Testis (tissue), 3 donors: ENCODE results near the gene TMEM106C. TPM values are rescaled to one million over a fixed set of nuclear protein-coding genes. Genes with fewer than 3 reads are reported as not detected.

Source experiments
- DNase-seq: peaks from one replicate; pipeline ENCODE4 v3.0.0-alpha.2; 2019
- H3K27ac ChIP-seq, 2 donors: fragments of 200-600 bp; sonication (generic); one replicate each; pipeline ENCODE4 v1.5.1; 2019
- H3K27me3 ChIP-seq: fragments of 200-600 bp; sonication (generic); one replicate; pipeline ENCODE4 v1.5.1; 2019
- H3K36me3 ChIP-seq: fragments of 200-600 bp; sonication (generic); one replicate; pipeline ENCODE4 v1.5.1; 2017; ENCODE audit warnings: low read depth; ENCODE audit errors: missing control alignments
- H3K4me1 ChIP-seq: fragments of 200-600 bp; sonication (generic); one replicate; pipeline ENCODE4 v1.5.1; 2019
- H3K4me3 ChIP-seq, 2 donors: fragments of 200-600 bp; sonication (generic); one replicate each; pipeline ENCODE4 v1.5.1; 2017 to 2019
- H3K9me3 ChIP-seq: fragments of 200-600 bp; sonication (generic); one replicate; pipeline ENCODE4 v1.5.1; 2017
- POLR2A ChIP-seq: fragments of 450-650 bp; IDR thresholded peaks from one replicate; pipeline ENCODE4 v1.6.1; 2017; ENCODE audit warnings: antibody characterized with exemption, mild to moderate bottlenecking, moderate library complexity
- WGBS, 2 donors: methylation state at CpG; one replicate each; pipeline ENCODE4 v1.1.5; 2018; 5-methylcytosine and 5-hydroxymethylcytosine counted together
- intact Hi-C: fragments of 100-400 bp; cut with DNase I; formaldehyde crosslinking; loops from one replicate; pipeline ENCODE4 v1.15.1; 2023; ENCODE audit warnings: low total_unique reads
- polyA plus RNA-seq: library from polyadenylated mRNA; stranded (reverse); fragments of 350-450 nt; fragmentation: Illumina TruSeq; extraction: RNeasy Lipid Tissue Mini Kit (QIAGEN cat#74804); gene quantifications from one replicate; pipeline ENCODE4 v1.2.3, GENCODE V29; 2014; ENCODE audit warnings: low read depth, low replicate concordance; ENCODE audit not compliant: insufficient read depth
- total RNA-seq, 2 donors: library from RNA; depleted of rRNA; stranded (reverse); fragments of >200 nt; gene quantifications; one replicate each; pipeline ENCODE4 v1.2.3, GENCODE V29; 2016
- TF ChIP-seq, protein P1 (sequence below), 3 experiments: fragments of 450-650 bp in 2 of 3; fragments of 200-600 bp in 1 of 3; sonication (generic) in 1 of 3; IDR thresholded peaks; one replicate each; pipeline ENCODE4 v1.5.1; 2016 to 2019; ENCODE audit warnings: antibody characterized with exemption in 3 of 3, mild to moderate bottlenecking in 2 of 3, moderate library complexity in 1 of 3

TMEM106C gene
- total and polyA plus RNA-seq, 3 donors from 2014 or later = 63.5 to 132 (median 91.1) TPM

DNA sequence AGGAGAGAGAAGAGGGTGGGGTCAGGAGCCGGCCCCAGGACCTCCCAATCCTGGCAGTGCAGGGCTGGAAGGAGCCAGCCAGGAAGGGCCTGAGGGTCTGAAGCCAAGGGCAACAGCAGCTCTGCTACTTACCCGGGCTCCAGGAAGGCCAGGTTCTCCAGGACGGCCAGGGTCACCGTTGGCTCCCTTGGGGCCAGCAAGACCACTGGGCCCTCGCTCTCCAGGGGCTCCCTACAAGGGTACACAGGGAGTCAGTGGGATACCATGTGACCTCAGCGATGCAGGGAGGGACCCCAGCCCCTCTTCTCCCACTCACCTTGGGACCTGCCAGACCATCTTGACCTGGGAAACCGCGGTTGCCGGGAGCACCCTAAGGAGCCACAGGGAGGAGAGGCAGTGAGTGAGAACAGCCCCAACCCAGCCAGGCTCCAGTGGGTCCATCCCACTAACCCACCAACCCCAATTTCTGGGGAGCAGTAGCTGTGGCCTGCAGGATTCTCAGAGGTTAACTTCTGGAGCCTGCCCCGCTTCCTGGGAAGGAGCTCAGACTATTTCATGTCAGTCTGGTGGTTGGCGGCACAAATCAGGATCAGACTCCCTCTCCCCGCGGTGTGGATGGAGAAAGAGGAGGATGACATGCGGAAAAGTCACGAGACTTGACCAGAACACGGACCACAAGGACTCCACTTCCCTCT, 22.3 kb downstream of the TMEM106C start:
- Histone ChIP-seq H3K36me3 (no peaks in the 10 kb centered on the region), H3K4me1 (peaks cover 5% of the 10 kb centered on the region), H3K4me3 (no peak overlapping the region), H3K9me3 (no peaks in the 10 kb centered on the region), H3K27ac (no peak overlapping the region), H3K27me3 (no peaks in the 10 kb centered on the region)
- TF ChIP-seq, protein P1, sequence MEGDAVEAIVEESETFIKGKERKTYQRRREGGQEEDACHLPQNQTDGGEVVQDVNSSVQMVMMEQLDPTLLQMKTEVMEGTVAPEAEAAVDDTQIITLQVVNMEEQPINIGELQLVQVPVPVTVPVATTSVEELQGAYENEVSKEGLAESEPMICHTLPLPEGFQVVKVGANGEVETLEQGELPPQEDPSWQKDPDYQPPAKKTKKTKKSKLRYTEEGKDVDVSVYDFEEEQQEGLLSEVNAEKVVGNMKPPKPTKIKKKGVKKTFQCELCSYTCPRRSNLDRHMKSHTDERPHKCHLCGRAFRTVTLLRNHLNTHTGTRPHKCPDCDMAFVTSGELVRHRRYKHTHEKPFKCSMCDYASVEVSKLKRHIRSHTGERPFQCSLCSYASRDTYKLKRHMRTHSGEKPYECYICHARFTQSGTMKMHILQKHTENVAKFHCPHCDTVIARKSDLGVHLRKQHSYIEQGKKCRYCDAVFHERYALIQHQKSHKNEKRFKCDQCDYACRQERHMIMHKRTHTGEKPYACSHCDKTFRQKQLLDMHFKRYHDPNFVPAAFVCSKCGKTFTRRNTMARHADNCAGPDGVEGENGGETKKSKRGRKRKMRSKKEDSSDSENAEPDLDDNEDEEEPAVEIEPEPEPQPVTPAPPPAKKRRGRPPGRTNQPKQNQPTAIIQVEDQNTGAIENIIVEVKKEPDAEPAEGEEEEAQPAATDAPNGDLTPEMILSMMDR (IDR thresholded peaks at IDR 0.05) = no peak
- no peak for TF ChIP-seq POLR2A
- 92 to 97% methylated on average over 15 to 16 of the region's 16 CpGs for WGBS, 2 donors
- intact Hi-C loops = no loop called here
- DNase-seq = no peak

DNA sequence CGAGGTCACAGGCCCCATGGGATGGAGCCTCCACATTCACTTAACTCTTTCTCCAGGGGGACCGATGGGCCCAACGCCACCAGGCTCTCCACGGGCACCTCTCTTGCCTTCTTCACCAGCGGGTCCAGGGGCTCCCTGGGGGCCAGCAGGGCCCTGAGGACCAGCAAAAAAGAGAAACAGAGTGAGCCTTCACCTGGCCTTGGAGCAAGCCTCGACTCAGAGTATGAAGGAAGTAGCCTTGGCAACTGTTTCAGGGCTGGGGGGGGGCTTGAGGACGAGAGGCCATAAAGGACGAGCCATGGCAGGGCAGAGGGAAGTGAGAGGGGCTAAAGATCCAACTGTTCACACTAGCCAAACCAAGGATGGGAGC, 22.9 kb downstream of the TMEM106C start:
- intact Hi-C loops = no loop called here
- WGBS, 2 donors = 85 to 90% methylated on average over 7 to 8 of the region's 8 CpGs

DNA sequence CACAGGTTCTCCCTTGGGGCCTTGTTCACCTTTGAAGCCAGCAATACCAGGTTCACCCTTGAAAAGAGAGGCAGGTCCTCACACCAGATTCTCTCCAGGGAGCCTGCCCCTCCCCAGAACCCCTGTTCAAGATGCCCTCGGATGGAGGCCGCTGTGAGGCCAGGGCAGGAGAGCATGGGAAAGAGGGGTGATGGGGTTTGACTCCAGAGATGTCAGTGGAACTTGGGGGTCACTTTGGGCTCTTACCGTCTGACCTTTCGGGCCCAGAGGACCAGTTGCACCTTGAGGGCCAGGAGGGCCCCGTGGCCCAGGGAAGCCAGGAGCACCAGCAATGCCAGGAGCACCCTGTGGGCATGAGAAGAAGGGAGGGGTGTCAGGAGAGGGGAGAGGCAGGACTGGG, 23.4 kb downstream of the TMEM106C start:
- Histone ChIP-seq H3K27ac (no peak overlapping the region), H3K27me3 (no peaks in the 10 kb centered on the region), H3K36me3 (no peaks in the 10 kb centered on the region), H3K4me3 (no peak overlapping the region), H3K4me1 (peaks cover 5% of the 10 kb centered on the region), H3K9me3 (no peaks in the 10 kb centered on the region)
- no peak for TF ChIP-seq POLR2A
- TF ChIP-seq, protein P1 (IDR thresholded peaks at IDR 0.05) = no peak
- intact Hi-C loops = no loop called here
- no peak for DNase-seq
- 88 to 100% methylated on average over 3 to 5 of the region's 5 CpGs for WGBS, 2 donors

More for the DNA sequence above, 22.9 kb downstream of the TMEM106C start:
- H3K4me1 ChIP-seq = peaks cover 5% of the 10 kb centered on the region
- H3K27me3 ChIP-seq = no peaks in the 10 kb centered on the region
- H3K27ac ChIP-seq = no peak overlapping the region
- no peak overlapping the region for H3K4me3 ChIP-seq
- no peaks in the 10 kb centered on the region for H3K36me3 ChIP-seq
- DNase-seq = no peak
- no peaks in the 10 kb centered on the region for H3K9me3 ChIP-seq
- TF ChIP-seq, protein P1 (IDR thresholded peaks at IDR 0.05) = no peak

DNA sequence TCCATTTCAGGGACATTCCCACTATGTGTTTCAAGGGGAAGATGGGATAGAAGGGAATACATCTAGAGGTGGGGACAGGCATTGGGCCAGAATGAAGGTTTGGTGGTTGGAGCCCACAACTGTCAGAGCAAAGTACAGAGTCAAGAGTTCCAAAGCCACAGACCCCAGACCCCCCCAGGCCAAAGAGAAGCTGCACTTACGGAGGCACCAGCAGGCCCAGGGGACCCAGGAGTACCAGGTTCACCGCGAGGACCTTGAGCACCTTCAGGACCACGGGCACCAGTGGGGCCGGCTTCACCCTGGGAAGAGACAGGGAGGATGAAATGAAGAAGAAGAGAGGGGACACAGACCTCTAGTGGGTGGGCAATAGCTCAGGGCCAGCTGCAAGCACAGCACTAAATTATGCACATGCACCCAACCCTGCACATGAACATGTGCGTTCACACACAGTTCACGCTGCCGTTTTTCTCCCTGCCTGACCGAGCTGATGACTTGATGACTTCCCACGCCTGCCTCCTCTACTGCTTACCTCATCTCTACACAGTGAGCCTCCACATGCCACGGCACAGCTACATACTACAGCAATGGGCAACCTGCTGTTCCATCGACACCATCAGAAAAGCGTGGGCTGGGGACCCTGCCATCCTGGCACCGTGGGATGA, 24.1 kb downstream of the TMEM106C start:
- intact Hi-C loops = no loop called here
- Histone ChIP-seq H3K4me3 (no peak overlapping the region), H3K27me3 (no peaks in the 10 kb centered on the region), H3K36me3 (no peaks in the 10 kb centered on the region), H3K9me3 (no peaks in the 10 kb centered on the region), H3K4me1 (peaks cover 5% of the 10 kb centered on the region), H3K27ac (no peak overlapping the region)
- no peak for DNase-seq
- WGBS, 2 donors = 92% methylated on average over 14 of the region's 14 CpGs
- TF ChIP-seq, protein P1 (IDR thresholded peaks at IDR 0.05) = no peak
- no peak for TF ChIP-seq POLR2A
